CD14-positive monocyte (primary cell): Measurements from ENCODE around the gene NASP. TPM values are rescaled to one million over a fixed set of nuclear protein-coding genes. Genes with fewer than 3 reads are reported as not detected.
A peak's percentile ranks its signal among the peaks of the same experiment; 100 is the strongest.

Experiments
- DNase-seq, 3 donors: peaks; one replicate each; pipeline ENCODE4 v3.0.0-alpha.2; 2011 to 2022
- H2AFZ ChIP-seq: 2 replicates; pipeline ENCODE4 v1.6.0; 2012; ENCODE audit warnings: mild to moderate bottlenecking, low read depth, low read length, inconsistent platforms; ENCODE audit not compliant: insufficient read depth, poor library complexity, severe bottlenecking
- H3K27ac ChIP-seq, 2 donors: 1 replicate in 1 of 2; 2 replicates in 1 of 2; pipeline ENCODE4 v1.5.1; 2012 to 2013; ENCODE audit warnings: low read length in 2 of 2, control low read depth in 1 of 2, inconsistent platforms in 1 of 2, low read depth in 1 of 2, mild to moderate bottlenecking in 1 of 2
- H3K27me3 ChIP-seq, 2 donors: one replicate each; pipeline versions ENCODE4 v1.6.0 to v1.6.1; 2011 to 2013; ENCODE audit warnings: low read length in 2 of 2; ENCODE audit not compliant: control insufficient read depth in 2 of 2, insufficient read depth in 2 of 2
- H3K36me3 ChIP-seq, 2 donors: replicated peaks in 1 of 2; 1 replicate in 1 of 2; 2 replicates in 1 of 2; pipeline versions ENCODE4 v1.5.1 to v1.6.1; 2012 to 2013; ENCODE audit warnings: low read length in 2 of 2, control low read depth in 1 of 2, inconsistent platforms in 1 of 2, mild to moderate bottlenecking in 1 of 2; ENCODE audit not compliant: insufficient read depth in 2 of 2, control insufficient read depth in 1 of 2
- H3K4me1 ChIP-seq, 2 donors: 1 replicate in 1 of 2; 2 replicates in 1 of 2; pipeline versions ENCODE4 v1.5.1 to v1.6.1; 2012 to 2013; ENCODE audit warnings: low read length in 2 of 2, control low read depth in 1 of 2, inconsistent platforms in 1 of 2, mild to moderate bottlenecking in 1 of 2, moderate library complexity in 1 of 2; ENCODE audit not compliant: insufficient read depth in 2 of 2, control insufficient read depth in 1 of 2
- H3K4me2 ChIP-seq: replicated peaks from 2 replicates; pipeline ENCODE3; 2012; ENCODE audit warnings: low read length, moderate library complexity, mild to moderate bottlenecking; ENCODE audit not compliant: poor library complexity, severe bottlenecking; ENCODE audit errors: extremely low read depth
- H3K4me3 ChIP-seq, 3 experiments: fragments of 200-600 bp in 1 of 3; sonication (generic) in 1 of 3; replicated peaks in 1 of 3; 1 replicate in 2 of 3; 2 replicates in 1 of 3; pipeline ENCODE4 v1.5.1; 2011 to 2013; ENCODE audit warnings: low read length in 3 of 3, mild to moderate bottlenecking in 3 of 3, control low read depth in 2 of 3, low read depth in 2 of 3, inconsistent platforms in 1 of 3, moderate library complexity in 1 of 3
- H3K79me2 ChIP-seq: 2 replicates; pipeline ENCODE4 v1.6.0; 2012; ENCODE audit warnings: mild to moderate bottlenecking, control low read depth, inconsistent platforms, low read length, moderate library complexity; ENCODE audit not compliant: insufficient read depth
- H3K9ac ChIP-seq: 2 replicates; pipeline ENCODE4 v1.6.0; 2017; ENCODE audit warnings: low read length, mild to moderate bottlenecking; ENCODE audit not compliant: insufficient read depth, poor library complexity, severe bottlenecking
- H3K9me3 ChIP-seq, 2 donors: replicated peaks in 1 of 2; 1 replicate in 1 of 2; 2 replicates in 1 of 2; pipeline versions ENCODE4 v1.5.1 to v1.6.1; 2012 to 2013; ENCODE audit warnings: low read length in 2 of 2, control low read depth in 1 of 2; ENCODE audit not compliant: control insufficient read depth in 1 of 2, insufficient read depth in 1 of 2
- H4K20me1 ChIP-seq: 2 replicates; pipeline ENCODE4 v1.6.0; 2012; ENCODE audit warnings: mild to moderate bottlenecking, low read length, control low read depth, moderate library complexity; ENCODE audit not compliant: insufficient read depth
- H3K27ac Mint-ChIP-seq, 7 donors: one replicate each; pipeline ENCODE4 v1.8.0; 2020; ENCODE audit warnings: mild to moderate bottlenecking in 7 of 7, mixed read lengths in 7 of 7, moderate library complexity in 6 of 7, inconsistent platforms in 2 of 7
- H3K27me3 Mint-ChIP-seq, 3 donors: one replicate each; pipeline ENCODE4 v1.8.0; 2021 to 2022; ENCODE audit warnings: low read depth in 3 of 3, mild to moderate bottlenecking in 3 of 3, mixed read lengths in 3 of 3, moderate library complexity in 3 of 3, inconsistent platforms in 1 of 3
- H3K36me3 Mint-ChIP-seq, 2 donors: one replicate each; pipeline ENCODE4 v1.8.0; 2020; ENCODE audit warnings: mixed read lengths in 2 of 2, inconsistent platforms in 1 of 2, mild to moderate bottlenecking in 1 of 2
- H3K4me1 Mint-ChIP-seq: one replicate; pipeline ENCODE4 v1.8.0; 2020; ENCODE audit warnings: mild to moderate bottlenecking, mixed read lengths
- H3K4me3 Mint-ChIP-seq, 2 donors: one replicate each; pipeline ENCODE4 v1.8.0; 2020; ENCODE audit warnings: mild to moderate bottlenecking in 2 of 2, mixed read lengths in 2 of 2, moderate library complexity in 1 of 2
- H3K9me3 Mint-ChIP-seq, 7 donors: one replicate each; pipeline ENCODE4 v1.8.0; 2020 to 2022; ENCODE audit warnings: mixed read lengths in 7 of 7, mild to moderate bottlenecking in 6 of 7, moderate library complexity in 6 of 7, inconsistent platforms in 2 of 7
- CTCF ChIP-seq: fragments of 200-600 bp; IDR thresholded peaks from one replicate; pipeline ENCODE4 v1.8.0; 2022; ENCODE audit warnings: antibody characterized with exemption, mild to moderate bottlenecking
- WGBS: methylation state at CpG from one replicate; pipeline ENCODE4 v1.1.5; 2013; ENCODE audit warnings: missing lambda C conversion rate; ENCODE audit not compliant: insufficient coverage; 5-methylcytosine and 5-hydroxymethylcytosine counted together
- intact Hi-C, 2 donors: fragments of 100-400 bp; cut with micrococcal nuclease; formaldehyde crosslinking; loops; one replicate each; pipeline versions ENCODE4 v1.15.0 to v1.15.1; 2023
- polyA plus RNA-seq, 3 donors: library from polyadenylated mRNA; depleted of rRNA in 1 of 3; unstranded in 2 of 3; stranded (reverse) in 1 of 3; fragments of 300-500 nt in 2 of 3; fragments of >200 nt in 1 of 3; fragmentation: Illumina TruSeq in 2 of 3; gene quantifications; 1 replicate in 2 of 3; 2 replicates in 1 of 3; pipeline ENCODE4 v1.2.3, GENCODE V29; 2012 to 2021

NASP gene
- polyA plus RNA-seq, 3 donors, result 24.4 to 44.6 (median 27.5) TPM

GRCh38 chr1:45557422-45557944 is 26.4 kb upstream of the NASP start:
- no peak overlapping the region for H3K9ac ChIP-seq
- no peak for DNase-seq
- no peaks in the 10 kb centered on the region for H3K27me3 ChIP-seq
- intact Hi-C loops, result no loop called here
- H3K36me3 ChIP-seq, result peaks cover 45 to 70% of the 10 kb centered on the region in 2 donors
- no peaks in the 10 kb centered on the region for H3K9me3 ChIP-seq
- no peak overlapping the region for H3K4me3 ChIP-seq
- Mint-ChIP-seq H3K27me3 (no peaks in the 10 kb centered on the region), H3K9me3 (no peaks in the 10 kb centered on the region), H3K27ac (peak overlapping the region in 6 of 7 donors; percentile 13 to 76 (median 73)), H3K4me1 (peaks cover 15% of the 10 kb centered on the region), H3K36me3 (peaks cover 32 to 82% of the 10 kb centered on the region in 2 donors), H3K4me3 (no peak overlapping the region)
- H3K4me2 ChIP-seq, result no peak overlapping the region
- peaks cover under 1 to 3% of the 10 kb centered on the region in 2 donors for H3K4me1 ChIP-seq
- H2AFZ ChIP-seq, result no peak overlapping the region
- peaks cover 73% of the 10 kb centered on the region for H3K79me2 ChIP-seq
- TF ChIP-seq CTCF, result no peak
- WGBS, result 83% methylated on average over 3 of the region's 3 CpGs
- H4K20me1 ChIP-seq, result peaks cover 75% of the 10 kb centered on the region
- H3K27ac ChIP-seq, result peak overlapping the region in 1 of 2 donors; percentile 46

- no peaks in the 10 kb centered on the region for H3K27me3 Mint-ChIP-seq
- Histone ChIP-seq H3K36me3 (peaks cover 70 to 91% of the 10 kb centered on the region in 2 donors), H3K9ac (no peak overlapping the region), H3K4me3 (no peak overlapping the region), H4K20me1 (peaks cover 54% of the 10 kb centered on the region), H3K9me3 (no peaks in the 10 kb centered on the region), H3K27ac (peak overlapping the region in 1 of 2 donors; percentile 48), H2AFZ (no peak overlapping the region), H3K79me2 (peaks cover 25% of the 10 kb centered on the region), H3K4me2 (no peak overlapping the region), H3K4me1 (peaks cover 4 to 6% of the 10 kb centered on the region in 2 donors), H3K27me3 (no peaks in the 10 kb centered on the region)
- H3K9me3 Mint-ChIP-seq, result no peaks in the 10 kb centered on the region
- H3K4me3 Mint-ChIP-seq, result no peak overlapping the region
- no peak for DNase-seq
- 100% methylated on average over 2 of the region's 2 CpGs for WGBS
- H3K36me3 Mint-ChIP-seq, result peaks cover 58 to 90% of the 10 kb centered on the region in 2 donors
- peak overlapping the region in 5 of 7 donors; percentile 13 to 74 (median 53) for H3K27ac Mint-ChIP-seq
- TF ChIP-seq CTCF, result no peak
- intact Hi-C loops, result no loop called here
- H3K4me1 Mint-ChIP-seq, result peaks cover 15% of the 10 kb centered on the region
These were observed 20.0 kb upstream of the NASP start for GRCh38 chr1:45563843-45564242.
